ENCODE measurements around the gene KLHDC7B. TPM values are rescaled to one million over a fixed set of nuclear protein-coding genes. Genes with fewer than 3 reads are reported as not detected.

Gene KLHDC7B
- total and polyA plus RNA-seq, 10 of the 15 experiments (the other 5 are each of a cell fraction or from before 2014, with no cell fraction given): 0.05 to 2.2 (median 0.93) TPM; not detected in 2

DNA sequence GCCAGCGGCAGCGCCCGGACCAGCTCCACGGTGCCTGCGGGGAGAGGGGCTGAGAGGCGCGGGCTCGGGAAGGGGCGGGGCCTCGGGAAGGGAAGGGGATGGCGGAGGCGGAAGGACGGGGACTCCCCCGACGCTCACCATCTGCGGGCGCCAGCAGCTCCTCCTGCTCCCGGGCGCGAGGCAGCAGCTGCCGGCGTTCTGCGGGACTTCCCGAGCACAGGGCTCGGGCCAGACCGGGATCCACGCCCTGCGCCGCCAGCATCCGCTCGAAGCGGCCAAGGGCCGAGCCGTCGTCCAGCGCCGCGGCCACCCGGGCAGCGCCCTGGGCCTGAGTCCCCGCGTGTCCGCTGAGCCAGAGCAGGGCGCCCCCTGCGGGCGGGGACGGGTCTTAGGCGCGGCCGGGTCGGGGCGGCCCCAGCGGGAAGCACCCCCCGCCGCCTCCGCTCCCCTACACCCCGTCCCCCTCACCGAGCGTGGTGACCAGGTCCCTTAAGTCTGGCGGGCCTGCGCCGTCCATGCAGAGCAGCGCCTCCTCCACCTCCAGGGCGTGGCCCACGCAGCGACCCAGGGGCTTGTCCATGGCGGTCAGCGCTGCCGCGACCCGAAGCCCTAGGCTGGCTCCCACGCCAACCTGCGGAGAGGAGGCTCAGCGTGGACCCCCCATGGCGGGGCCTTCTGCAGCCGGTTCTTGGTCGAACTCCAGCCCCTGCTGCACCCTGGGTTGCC lies 19.4 kb upstream of the KLHDC7B start:
- Histone ChIP-seq H3K4me1 (ENCODE audit: control insufficient read depth, insufficient read depth, low read length) (peaks cover 16% of the 10 kb centered on the region), H3K4me3 (peak overlapping the region; percentile 74)
- intact Hi-C loops (cut with micrococcal nuclease; ENCODE audit: unreplicated experiment): loop anchor here (5.0 kb wide), 2 partner anchors 36 to 56 kb away; partner anchors contain the start of genes CHKB and SYCE3
- no peak for TF ChIP-seq ATF7 (IDR thresholded peaks at IDR 0.05; ENCODE audit: low read depth)
- no peak for TF ChIP-seq BRCA1 (IDR thresholded peaks at IDR 0.05; ENCODE audit: low read depth, low read length)
- no peak for TF ChIP-seq YBX1 (IDR thresholded peaks at IDR 0.05)
- TF ChIP-seq SREBF2 (IDR thresholded peaks at IDR 0.05; ENCODE audit: low read length): no peak
- no peak for TF ChIP-seq FOXM1 (IDR thresholded peaks at IDR 0.05; ENCODE audit: low read depth, low read length)
- no peak for TF ChIP-seq SIN3A (IDR thresholded peaks at IDR 0.05; ENCODE audit: low read depth, low read length)
- TF ChIP-seq NRF1 (conservative IDR thresholded peaks at IDR 0.05; ENCODE audit: low read depth, low read length): no peak
- TF ChIP-seq IRF4 (IDR thresholded peaks at IDR 0.05; ENCODE audit: low read depth, low read length): no peak
- TF ChIP-seq, protein P1, sequence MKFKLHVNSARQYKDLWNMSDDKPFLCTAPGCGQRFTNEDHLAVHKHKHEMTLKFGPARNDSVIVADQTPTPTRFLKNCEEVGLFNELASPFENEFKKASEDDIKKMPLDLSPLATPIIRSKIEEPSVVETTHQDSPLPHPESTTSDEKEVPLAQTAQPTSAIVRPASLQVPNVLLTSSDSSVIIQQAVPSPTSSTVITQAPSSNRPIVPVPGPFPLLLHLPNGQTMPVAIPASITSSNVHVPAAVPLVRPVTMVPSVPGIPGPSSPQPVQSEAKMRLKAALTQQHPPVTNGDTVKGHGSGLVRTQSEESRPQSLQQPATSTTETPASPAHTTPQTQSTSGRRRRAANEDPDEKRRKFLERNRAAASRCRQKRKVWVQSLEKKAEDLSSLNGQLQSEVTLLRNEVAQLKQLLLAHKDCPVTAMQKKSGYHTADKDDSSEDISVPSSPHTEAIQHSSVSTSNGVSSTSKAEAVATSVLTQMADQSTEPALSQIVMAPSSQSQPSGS (IDR thresholded peaks at IDR 0.05; ENCODE audit: low read length): no peak
- TF ChIP-seq ZNF274 (IDR thresholded peaks at IDR 0.05; ENCODE audit: insufficient read depth, insufficient read length): no peak
- no peak for TF ChIP-seq CHD1 (IDR thresholded peaks at IDR 0.05; ENCODE audit: low read depth, low read length)
- TF ChIP-seq, protein P2, sequence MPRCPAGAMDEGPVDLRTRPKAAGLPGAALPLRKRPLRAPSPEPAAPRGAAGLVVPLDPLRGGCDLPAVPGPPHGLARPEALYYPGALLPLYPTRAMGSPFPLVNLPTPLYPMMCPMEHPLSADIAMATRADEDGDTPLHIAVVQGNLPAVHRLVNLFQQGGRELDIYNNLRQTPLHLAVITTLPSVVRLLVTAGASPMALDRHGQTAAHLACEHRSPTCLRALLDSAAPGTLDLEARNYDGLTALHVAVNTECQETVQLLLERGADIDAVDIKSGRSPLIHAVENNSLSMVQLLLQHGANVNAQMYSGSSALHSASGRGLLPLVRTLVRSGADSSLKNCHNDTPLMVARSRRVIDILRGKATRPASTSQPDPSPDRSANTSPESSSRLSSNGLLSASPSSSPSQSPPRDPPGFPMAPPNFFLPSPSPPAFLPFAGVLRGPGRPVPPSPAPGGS (IDR thresholded peaks at IDR 0.05; ENCODE audit: borderline replicate concordance, insufficient read depth, low read depth, low read length, poor library complexity, severe bottlenecking): peak; percentile 68
- TF ChIP-seq, protein P3, sequence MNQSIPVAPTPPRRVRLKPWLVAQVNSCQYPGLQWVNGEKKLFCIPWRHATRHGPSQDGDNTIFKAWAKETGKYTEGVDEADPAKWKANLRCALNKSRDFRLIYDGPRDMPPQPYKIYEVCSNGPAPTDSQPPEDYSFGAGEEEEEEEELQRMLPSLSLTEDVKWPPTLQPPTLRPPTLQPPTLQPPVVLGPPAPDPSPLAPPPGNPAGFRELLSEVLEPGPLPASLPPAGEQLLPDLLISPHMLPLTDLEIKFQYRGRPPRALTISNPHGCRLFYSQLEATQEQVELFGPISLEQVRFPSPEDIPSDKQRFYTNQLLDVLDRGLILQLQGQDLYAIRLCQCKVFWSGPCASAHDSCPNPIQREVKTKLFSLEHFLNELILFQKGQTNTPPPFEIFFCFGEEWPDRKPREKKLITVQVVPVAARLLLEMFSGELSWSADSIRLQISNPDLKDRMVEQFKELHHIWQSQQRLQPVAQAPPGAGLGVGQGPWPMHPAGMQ (IDR thresholded peaks at IDR 0.05; ENCODE audit: borderline replicate concordance): no peak
- TF ChIP-seq, protein P4, sequence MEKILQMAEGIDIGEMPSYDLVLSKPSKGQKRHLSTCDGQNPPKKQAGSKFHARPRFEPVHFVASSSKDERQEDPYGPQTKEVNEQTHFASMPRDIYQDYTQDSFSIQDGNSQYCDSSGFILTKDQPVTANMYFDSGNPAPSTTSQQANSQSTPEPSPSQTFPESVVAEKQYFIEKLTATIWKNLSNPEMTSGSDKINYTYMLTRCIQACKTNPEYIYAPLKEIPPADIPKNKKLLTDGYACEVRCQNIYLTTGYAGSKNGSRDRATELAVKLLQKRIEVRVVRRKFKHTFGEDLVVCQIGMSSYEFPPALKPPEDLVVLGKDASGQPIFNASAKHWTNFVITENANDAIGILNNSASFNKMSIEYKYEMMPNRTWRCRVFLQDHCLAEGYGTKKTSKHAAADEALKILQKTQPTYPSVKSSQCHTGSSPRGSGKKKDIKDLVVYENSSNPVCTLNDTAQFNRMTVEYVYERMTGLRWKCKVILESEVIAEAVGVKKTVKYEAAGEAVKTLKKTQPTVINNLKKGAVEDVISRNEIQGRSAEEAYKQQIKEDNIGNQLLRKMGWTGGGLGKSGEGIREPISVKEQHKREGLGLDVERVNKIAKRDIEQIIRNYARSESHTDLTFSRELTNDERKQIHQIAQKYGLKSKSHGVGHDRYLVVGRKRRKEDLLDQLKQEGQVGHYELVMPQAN (conservative IDR thresholded peaks at IDR 0.05): peak; percentile 72
- TF ChIP-seq, protein P5, sequence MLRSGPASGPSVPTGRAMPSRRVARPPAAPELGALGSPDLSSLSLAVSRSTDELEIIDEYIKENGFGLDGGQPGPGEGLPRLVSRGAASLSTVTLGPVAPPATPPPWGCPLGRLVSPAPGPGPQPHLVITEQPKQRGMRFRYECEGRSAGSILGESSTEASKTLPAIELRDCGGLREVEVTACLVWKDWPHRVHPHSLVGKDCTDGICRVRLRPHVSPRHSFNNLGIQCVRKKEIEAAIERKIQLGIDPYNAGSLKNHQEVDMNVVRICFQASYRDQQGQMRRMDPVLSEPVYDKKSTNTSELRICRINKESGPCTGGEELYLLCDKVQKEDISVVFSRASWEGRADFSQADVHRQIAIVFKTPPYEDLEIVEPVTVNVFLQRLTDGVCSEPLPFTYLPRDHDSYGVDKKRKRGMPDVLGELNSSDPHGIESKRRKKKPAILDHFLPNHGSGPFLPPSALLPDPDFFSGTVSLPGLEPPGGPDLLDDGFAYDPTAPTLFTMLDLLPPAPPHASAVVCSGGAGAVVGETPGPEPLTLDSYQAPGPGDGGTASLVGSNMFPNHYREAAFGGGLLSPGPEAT (IDR thresholded peaks at IDR 0.05; ENCODE audit: low read depth): no peak

More for the DNA sequence above, 19.4 kb upstream of the KLHDC7B start:
- FAIRE-seq (no peak), ATAC-seq (peak; percentile 34), DNase-seq (ENCODE audit: low read depth, low spot score) (no peak)
- ChIA-PET RAD21 (ENCODE audit: unreplicated experiment) (interaction anchor here (0.6 to 6.3 kb wide), 22 partner anchors 9 to 285 kb away, joined by 3 to 106 read pairs (median 6); partner anchors contain the start of genes CHKB, LMF2, NCAPH2 and SYCE3), POLR2A (interaction anchor here (0.5 to 6.5 kb wide), 16 partner anchors 11 to 194 kb away, joined by 3 to 232 read pairs (median 9); partner anchors contain the start of genes KLHDC7B, LMF2, NCAPH2 and SYCE3), CTCF (interaction anchor here (0.7 to 3.5 kb wide), 29 partner anchors 9 to 533 kb away, joined by 3 to 38 read pairs (median 5); partner anchors contain the start of genes ARSA, KLHDC7B, LMF2 and NCAPH2), SMC1A (ENCODE audit: uncharacterized antibody, unreplicated experiment) (interaction anchor here (0.7 to 5.8 kb wide), 17 partner anchors 9 to 275 kb away, joined by 3 to 58 read pairs (median 6); partner anchors contain the start of genes CHKB, HDAC10, LMF2 and NCAPH2)
- Histone ChIP-seq H2AFZ (ENCODE audit: control insufficient read depth, low read depth, low read length) (peak overlapping the region; percentile 55), H3K36me3 (ENCODE audit: control insufficient read depth in 2 of 2, insufficient read depth in 2 of 2, low read length in 1 of 2) (peaks cover 5 to 25% of the 10 kb centered on the region in 2 experiments; a peak in 3 of 4 replicates), H3K9me3 (replicated peaks; ENCODE audit: control insufficient read depth, insufficient read depth, low read length) (no peaks in the 10 kb centered on the region), H3K27me3 (replicated peaks in 1 of 2; ENCODE audit: control insufficient read depth in 2 of 2, insufficient read depth in 2 of 2, low read length in 1 of 2) (no peaks in the 10 kb centered on the region), H3K79me2 (ENCODE audit: control insufficient read depth, insufficient read depth, low read length) (peaks cover 61% of the 10 kb centered on the region), H3K9ac (ENCODE audit: control insufficient read depth, insufficient read depth, low read length) (peak overlapping the region; percentile 94), H3K27ac (ENCODE audit: control insufficient read depth, insufficient read depth) (peak overlapping the region; percentile 94), H4K20me1 (ENCODE audit: control insufficient read depth, insufficient read depth) (no peaks in the 10 kb centered on the region), H3K4me2 (ENCODE audit: control insufficient read depth, insufficient read depth) (peak overlapping the region; percentile 99)
- BruUV-seq (replicated peaks): no TSS peak
- 1% methylated on average over 64 of the region's 77 CpGs for WGBS (ENCODE audit: insufficient coverage, insufficient replicate concordance, low lambda C conversion rate, missing lambda C conversion rate)
- in situ Hi-C loops (cut with MboI): loop anchor here (5.0 kb wide), 1 partner anchor 96 kb away; no protein-coding TSS in a partner anchor

Measured in GM12878 (cell line).